Left forelimb (tissue), 1 donor: Measurements from ENCODE around the gene ZSCAN4.
A peak's percentile ranks its signal among the peaks of the same experiment; 100 is the strongest.

Source experiments
- DNase-seq: peaks from one replicate; pipeline ENCODE4 v3.0.0-alpha.2; 2018; ENCODE audit warnings: low spot score

Gene ZSCAN4, protein sequence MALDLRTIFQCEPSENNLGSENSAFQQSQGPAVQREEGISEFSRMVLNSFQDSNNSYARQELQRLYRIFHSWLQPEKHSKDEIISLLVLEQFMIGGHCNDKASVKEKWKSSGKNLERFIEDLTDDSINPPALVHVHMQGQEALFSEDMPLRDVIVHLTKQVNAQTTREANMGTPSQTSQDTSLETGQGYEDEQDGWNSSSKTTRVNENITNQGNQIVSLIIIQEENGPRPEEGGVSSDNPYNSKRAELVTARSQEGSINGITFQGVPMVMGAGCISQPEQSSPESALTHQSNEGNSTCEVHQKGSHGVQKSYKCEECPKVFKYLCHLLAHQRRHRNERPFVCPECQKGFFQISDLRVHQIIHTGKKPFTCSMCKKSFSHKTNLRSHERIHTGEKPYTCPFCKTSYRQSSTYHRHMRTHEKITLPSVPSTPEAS

GRCh38 chr19:57668635-57669034 lies at the start of gene ZSCAN4:
Gene ZSCAN4 (plus strand): TSS chr19:57668935. CDS start chr19:57676146, 7,211 bp downstream.
- DNase-seq: no peak

GRCh38 chr19:57620673-57621348 lies 47.9 kb upstream of the ZSCAN4 start:
- DNase-seq: no peak

DNA sequence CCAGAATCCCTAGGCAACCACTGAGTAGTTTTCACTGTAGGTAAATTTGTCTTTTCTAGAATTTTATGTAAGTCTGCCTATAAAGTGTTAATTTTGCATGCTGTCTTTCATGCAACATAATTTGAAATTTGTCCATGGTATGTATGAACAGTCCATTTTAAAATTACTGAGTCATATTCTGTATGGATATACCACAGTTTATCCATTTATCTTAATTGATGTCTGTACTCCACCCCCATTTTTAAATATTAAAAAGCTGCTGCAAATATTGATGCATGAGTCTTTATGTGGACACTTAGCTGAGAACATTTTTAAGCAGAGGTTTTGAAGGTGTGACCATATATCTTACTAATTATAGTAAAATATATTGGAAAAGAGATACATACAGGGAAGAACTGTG lies 45.6 kb upstream of the ZSCAN4 start:
- no peak for DNase-seq

- DNase-seq: peak; percentile 96
Measured at GRCh38 chr19:57632987-57633831, 35.5 kb upstream of the ZSCAN4 start, which contains the start of gene ZNF211. Gene ZNF211 (plus strand): TSS chr19:57633168. CDS start chr19:57633347, 179 bp downstream.

GRCh38 chr19:57633832-57634131 lies 35.0 kb upstream of the ZSCAN4 start:
- no peak for DNase-seq

DNA sequence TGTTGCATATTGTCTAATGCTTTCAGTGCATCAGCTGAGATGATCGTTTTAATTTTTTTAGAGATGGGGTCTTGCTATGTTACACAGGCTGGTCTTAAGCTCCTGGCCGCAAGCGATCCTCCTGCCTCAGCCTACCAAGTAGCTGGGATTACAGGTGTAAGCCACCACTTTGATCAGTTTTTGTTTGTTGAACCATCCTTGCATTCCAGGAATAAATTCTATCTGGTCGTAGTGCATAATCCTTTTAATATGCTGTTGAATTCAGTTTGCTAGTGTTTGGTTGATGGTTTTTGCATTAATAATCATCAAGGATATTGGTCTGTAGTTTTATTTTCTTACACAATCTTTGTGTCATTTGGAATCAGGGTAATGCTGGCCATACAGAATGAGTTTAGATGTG lies 31.4 kb upstream of the ZSCAN4 start:
- no peak for DNase-seq

- DNase-seq: no peak
Measured at GRCh38 chr19:57641715-57642234, 27.0 kb upstream of the ZSCAN4 start.

- no peak for DNase-seq
Measured at GRCh38 chr19:57642396-57643046, 26.2 kb upstream of the ZSCAN4 start.

- DNase-seq: no peak
Measured at GRCh38 chr19:57643734-57644133, 25.0 kb upstream of the ZSCAN4 start.

GRCh38 chr19:57648331-57649003 lies 20.3 kb upstream of the ZSCAN4 start:
- DNase-seq: no peak

GRCh38 chr19:57651654-57651996 lies 17.1 kb upstream of the ZSCAN4 start:
- no peak for DNase-seq

DNA sequence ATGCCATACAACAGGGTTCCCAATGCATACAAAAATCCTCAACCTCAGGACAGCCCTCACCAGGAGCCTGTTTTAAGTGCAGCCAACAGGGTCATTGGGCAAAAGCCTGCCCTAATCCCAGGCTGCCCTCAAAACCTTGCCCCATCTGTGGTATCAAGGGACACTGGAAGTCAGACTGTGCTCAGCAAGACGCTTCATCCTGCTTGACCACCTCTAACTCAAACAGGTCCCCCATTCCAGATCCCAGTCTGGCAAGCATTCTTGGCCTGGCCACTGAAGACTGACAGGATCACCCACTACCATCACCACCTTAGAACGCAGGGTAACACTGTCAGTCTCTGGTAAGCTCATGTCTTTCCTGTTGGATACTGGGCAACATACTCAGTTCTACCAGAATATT lies 15.0 kb upstream of the ZSCAN4 start:
- no peak for DNase-seq

GRCh38 chr19:57655443-57655842 lies 13.3 kb upstream of the ZSCAN4 start:
- DNase-seq: no peak

DNA sequence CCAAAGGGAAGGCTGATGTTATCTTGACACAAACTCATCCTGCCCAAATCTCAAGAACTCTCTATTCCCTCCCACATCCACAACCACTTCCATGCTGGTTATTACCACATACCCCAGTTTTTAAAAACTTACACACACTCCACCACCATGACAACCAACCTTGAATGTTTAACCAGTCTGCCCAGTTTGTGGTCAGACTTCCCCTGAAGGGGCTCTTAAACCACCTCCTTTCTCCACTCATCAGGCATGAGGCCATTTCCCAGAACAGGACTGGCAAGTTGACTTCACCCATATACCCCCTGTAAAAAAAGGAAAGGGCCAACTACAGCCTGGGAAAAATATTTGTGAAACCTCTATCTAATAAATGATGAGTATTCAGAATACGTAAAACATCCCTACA lies 12.4 kb upstream of the ZSCAN4 start:
- no peak for DNase-seq

DNA sequence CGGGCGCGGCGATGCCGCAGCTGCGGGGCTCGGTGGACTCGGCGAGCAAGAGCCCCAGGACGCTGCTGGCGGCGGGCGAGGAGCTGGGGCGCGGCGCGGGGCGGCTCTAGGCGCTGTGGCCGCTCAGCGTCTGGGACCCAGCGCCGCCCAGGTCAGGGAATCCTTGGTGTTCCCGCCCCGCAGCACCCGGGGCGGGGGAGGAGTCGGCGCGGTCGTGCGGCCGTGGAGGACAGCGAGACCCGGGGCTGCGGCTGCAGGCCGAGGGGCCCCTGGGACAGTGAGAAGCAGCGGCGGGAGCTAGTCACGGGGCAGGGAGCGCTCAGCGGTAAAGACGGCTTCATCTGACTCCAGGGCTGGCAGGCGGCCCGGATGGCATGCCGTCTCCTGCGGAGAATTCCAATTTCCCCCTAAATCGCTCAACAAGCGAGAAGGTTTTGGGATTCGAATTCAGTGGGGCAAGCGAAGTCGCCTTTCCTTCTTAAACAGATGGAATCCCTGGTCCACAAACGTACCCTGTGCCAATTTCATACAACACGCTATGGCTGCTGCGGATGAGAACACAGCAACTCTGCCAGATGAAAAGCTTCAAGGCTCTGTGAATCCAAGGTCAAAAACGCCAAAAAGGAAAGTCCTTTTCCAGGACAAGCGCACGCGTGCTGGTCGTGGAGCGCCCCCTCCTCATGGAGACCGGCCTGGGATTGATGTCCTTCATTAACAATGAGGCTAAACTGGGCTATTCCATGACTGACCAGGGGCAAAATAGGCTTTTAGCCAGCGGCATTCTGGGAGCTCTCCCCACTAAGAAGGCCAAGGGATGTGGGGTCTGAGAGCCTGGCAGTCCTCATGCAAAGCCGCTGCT lies 4.2 kb upstream of the ZSCAN4 start:
- DNase-seq: peak; percentile 78

DNA sequence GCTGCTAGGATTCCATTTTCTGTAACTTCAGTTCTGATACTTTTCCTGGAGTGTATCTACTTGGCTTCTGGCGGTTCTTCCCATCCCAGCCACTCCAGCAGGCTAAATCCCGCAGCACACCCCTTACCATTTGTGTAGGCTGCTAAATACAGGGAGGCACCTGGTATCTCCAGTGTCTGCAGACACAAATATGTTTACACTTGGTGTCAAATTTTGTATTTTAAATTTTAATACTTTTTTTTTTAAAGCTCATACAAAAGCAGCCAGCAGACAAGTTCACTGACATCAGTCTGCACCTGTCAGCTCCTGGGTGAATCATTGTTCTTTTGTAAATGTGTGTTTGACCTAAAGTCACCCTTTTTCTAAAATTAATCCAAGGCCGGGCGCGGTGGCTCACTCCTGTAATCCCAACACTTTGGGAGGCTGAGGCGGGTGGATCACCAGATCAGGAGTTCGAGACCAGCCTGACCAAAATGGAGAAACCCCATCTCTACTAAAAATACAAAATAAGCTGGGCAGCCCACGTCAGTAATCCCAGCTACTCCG lies 3.4 kb upstream of the ZSCAN4 start:
- DNase-seq: no peak

- no peak for DNase-seq
Measured at GRCh38 chr19:57667228-57667627, 1.5 kb upstream of the ZSCAN4 start.

DNA sequence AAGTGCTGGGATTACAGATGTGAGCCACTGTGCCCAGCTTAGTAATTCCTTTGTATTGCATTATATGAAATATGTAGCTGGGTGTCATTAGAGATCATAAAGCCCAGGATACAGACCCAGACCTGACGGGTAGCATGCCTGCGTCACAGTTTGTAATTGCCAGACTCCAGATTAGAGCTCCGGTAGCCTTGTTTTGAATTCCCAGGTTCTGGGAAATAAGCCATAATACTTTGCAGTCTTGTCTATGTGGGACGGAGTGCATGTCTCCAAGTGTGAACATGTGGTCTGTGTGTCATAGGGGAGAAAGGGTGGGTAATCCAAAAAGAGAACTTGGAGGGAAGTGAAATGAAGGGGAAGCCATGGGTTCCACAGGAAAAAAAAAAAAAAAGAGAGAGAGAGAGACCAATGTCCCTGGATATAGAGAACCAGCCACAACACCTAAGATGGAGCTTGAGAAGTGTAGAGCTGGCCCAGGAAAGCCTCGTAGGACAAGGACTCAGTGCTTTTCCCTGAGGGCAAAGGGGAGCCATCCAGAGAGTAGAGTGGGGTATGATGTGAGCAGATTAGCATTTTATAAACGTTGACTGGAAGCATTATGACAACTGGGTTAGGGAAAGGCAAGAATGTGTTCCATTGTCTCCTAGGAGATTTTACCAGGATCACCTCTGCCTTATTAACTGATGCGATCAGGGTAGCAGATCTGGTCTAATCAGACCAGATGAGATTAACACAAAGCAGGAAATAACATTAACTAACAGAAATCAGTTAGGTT lies 2.6 kb downstream of the ZSCAN4 start:
- no peak for DNase-seq

GRCh38 chr19:57672466-57672865 lies 3.7 kb downstream of the ZSCAN4 start:
- no peak for DNase-seq
